Measurements from ENCODE around the gene EMX2.

- TF ChIP-seq YY1 (IDR thresholded peaks at IDR 0.05; ENCODE audit: insufficient read depth, insufficient read length) (no peak), ZNF274 (IDR thresholded peaks at IDR 0.05; ENCODE audit: low read depth, low read length) (no peak), SUZ12 (IDR thresholded peaks at IDR 0.05; ENCODE audit: extremely low read depth, insufficient read depth, insufficient read length) (no peak)
Observed at GRCh38 chr10:117552156-117552631, 9.6 kb downstream of the EMX2 start.

Data from NT2/D1 (cell line).